H1 (cell line): ENCODE data around the gene BDKRB1. TPM values are rescaled to one million over a fixed set of nuclear protein-coding genes. Genes with fewer than 3 reads are reported as not detected.

Source experiments
- CTCF ChIA-PET: fragments of 300-600 bp; sonication (Branson Sonifier 250); formaldehyde crosslinking; loops from one replicate; lab custom pipeline; 2021; ENCODE audit not compliant: partially characterized antibody; lab: Charles Lee
- POLR2A ChIA-PET: fragments of 300-600 bp; sonication (Branson Sonifier 250); formaldehyde crosslinking; loops from one replicate; lab custom pipeline; 2021; ENCODE audit warnings: inconsistent platforms; ENCODE audit not compliant: partially characterized antibody; lab: Charles Lee
- DNase-seq, 2 experiments: peaks; one replicate each; pipeline versions ENCODE4 v3.0.0 to v3.0.0-alpha.2; 2010 to 2022; ENCODE audit warnings: low spot score in 2 of 2, low read depth in 1 of 2, mixed read lengths in 1 of 2
- FAIRE-seq: peaks from 2 replicates; lab custom pipeline; 2011; peaks lifted over from hg19 to GRCh38; lab: Jason Lieb, UNC
- H2AFZ ChIP-seq: 2 replicates; pipeline ENCODE4 v1.8.1; 2012; ENCODE audit warnings: low read length, inconsistent platforms
- H2AK5ac ChIP-seq: 2 replicates; pipeline ENCODE4 v1.6.1; 2013; ENCODE audit warnings: low read depth, low read length
- H2BK120ac ChIP-seq: replicated peaks from 2 replicates; pipeline ENCODE3; 2013; ENCODE audit warnings: low read depth, low read length, inconsistent platforms
- H2BK12ac ChIP-seq: 2 replicates; pipeline ENCODE4 v1.6.1; 2013; ENCODE audit warnings: low read depth, low read length
- H2BK15ac ChIP-seq: 2 replicates; pipeline ENCODE4 v1.6.1; 2013; ENCODE audit warnings: low read length
- H2BK20ac ChIP-seq: 2 replicates; pipeline ENCODE4 v1.6.1; 2013; ENCODE audit warnings: low read length
- H2BK5ac ChIP-seq: 2 replicates; pipeline ENCODE4 v1.6.1; 2013; ENCODE audit warnings: low read depth, low read length
- H3K14ac ChIP-seq: 2 replicates; pipeline ENCODE4 v1.6.1; 2013; ENCODE audit warnings: inconsistent platforms; ENCODE audit not compliant: insufficient read length
- H3K18ac ChIP-seq: 2 replicates; pipeline ENCODE4 v1.6.1; 2013; ENCODE audit warnings: low read length; ENCODE audit errors: extremely low read depth
- H3K23ac ChIP-seq: 2 replicates; pipeline ENCODE4 v1.6.1; 2013; ENCODE audit warnings: inconsistent platforms; ENCODE audit not compliant: insufficient read length
- H3K23me2 ChIP-seq: 2 replicates; pipeline ENCODE4 v1.6.1; 2013; ENCODE audit warnings: low read depth, low read length
- H3K27ac ChIP-seq: 2 replicates; pipeline ENCODE4 v1.6.1; 2011; ENCODE audit warnings: low read depth, low read length, inconsistent platforms
- H3K27me3 ChIP-seq, 4 experiments: replicated peaks in 1 of 4; 1 replicate in 1 of 4; 2 replicates in 3 of 4; pipeline versions ENCODE4 v1.6.1 to v1.8.1; 2011 to 2013; ENCODE audit warnings: low read length in 3 of 4, mild to moderate bottlenecking in 3 of 4, inconsistent platforms in 2 of 4, mixed read lengths in 2 of 4, moderate library complexity in 1 of 4; ENCODE audit not compliant: control insufficient read depth in 3 of 4, insufficient read depth in 3 of 4; ENCODE audit errors: extremely low read depth in 1 of 4
- H3K36me3 ChIP-seq, 4 experiments: 2 replicates each; pipeline versions ENCODE4 v1.6.1 to v1.8.1; 2011 to 2013; ENCODE audit warnings: mild to moderate bottlenecking in 4 of 4, low read length in 3 of 4, moderate library complexity in 2 of 4, control low read depth in 1 of 4, inconsistent platforms in 1 of 4; ENCODE audit not compliant: insufficient read depth in 4 of 4, control insufficient read depth in 2 of 4
- H3K4ac ChIP-seq: replicated peaks from 2 replicates; pipeline ENCODE3; 2013; ENCODE audit warnings: low read length, low read depth, mixed read lengths, inconsistent platforms; ENCODE audit not compliant: insufficient read length
- H3K4me1 ChIP-seq, 4 experiments: replicated peaks in 1 of 4; 1 replicate in 1 of 4; 2 replicates in 3 of 4; pipeline versions ENCODE4 v1.6.1 to v1.8.1; 2011 to 2013; ENCODE audit warnings: low read length in 3 of 4, inconsistent platforms in 2 of 4, mixed read lengths in 1 of 4; ENCODE audit not compliant: insufficient read depth in 4 of 4, control insufficient read depth in 3 of 4
- H3K4me2 ChIP-seq, 2 experiments: 2 replicates each; pipeline versions ENCODE4 v1.6.1 to v1.8.1; 2011 to 2013; ENCODE audit warnings: low read depth in 2 of 2, low read length in 2 of 2, control low read depth in 1 of 2, inconsistent platforms in 1 of 2, mild to moderate bottlenecking in 1 of 2; ENCODE audit not compliant: insufficient read depth in 1 of 2
- H3K4me3 ChIP-seq, 4 experiments: fragments of 200-600, 300-600 bp in 1 of 4; sonication (generic), shearing (Covaris generic), sonication (Bioruptor Twin) in 1 of 4; 2 replicates each; pipeline versions ENCODE4 v1.5.1 to v1.8.1; 2011 to 2016; ENCODE audit warnings: low read length in 4 of 4, low read depth in 3 of 4, control low read depth in 2 of 4, inconsistent platforms in 2 of 4, mild to moderate bottlenecking in 2 of 4, mixed read lengths in 1 of 4, moderate library complexity in 1 of 4; ENCODE audit not compliant: insufficient read depth in 2 of 4; ENCODE audit errors: extremely low read depth in 1 of 4
- H3K56ac ChIP-seq: replicated peaks from 2 replicates; pipeline ENCODE3; 2013; ENCODE audit warnings: low read depth, mild to moderate bottlenecking, mixed read lengths, low read length, inconsistent platforms; ENCODE audit not compliant: insufficient read length
- H3K79me1 ChIP-seq: 2 replicates; pipeline ENCODE4 v1.6.1; 2013; ENCODE audit warnings: low read depth, low read length, control low read depth
- H3K79me2 ChIP-seq, 2 experiments: 2 replicates each; pipeline versions ENCODE4 v1.6.1 to v1.8.1; 2012 to 2013; ENCODE audit warnings: low read length in 2 of 2, mild to moderate bottlenecking in 2 of 2, inconsistent platforms in 1 of 2; ENCODE audit not compliant: insufficient read depth in 2 of 2, control insufficient read depth in 1 of 2
- H3K9ac ChIP-seq, 4 experiments: replicated peaks in 1 of 4; 1 replicate in 1 of 4; 2 replicates in 3 of 4; pipeline versions ENCODE4 v1.6.1 to v1.8.1; 2011 to 2013; ENCODE audit warnings: low read depth in 3 of 4, low read length in 3 of 4, control low read depth in 2 of 4, mild to moderate bottlenecking in 2 of 4, moderate library complexity in 2 of 4, inconsistent platforms in 1 of 4; ENCODE audit errors: extremely low read depth in 1 of 4
- H3K9me3 ChIP-seq, 2 experiments: 2 replicates each; pipeline versions ENCODE4 v1.6.1 to v1.8.1; 2012 to 2013; ENCODE audit warnings: mild to moderate bottlenecking in 2 of 2, moderate library complexity in 2 of 2, control low read depth in 1 of 2, inconsistent platforms in 1 of 2, low read depth in 1 of 2, low read length in 1 of 2, mixed read lengths in 1 of 2; ENCODE audit not compliant: insufficient read depth in 2 of 2
- H4K20me1 ChIP-seq, 2 experiments: replicated peaks in 1 of 2; 2 replicates each; pipeline versions ENCODE3 to v1.8.1; 2011 to 2013; ENCODE audit warnings: inconsistent platforms in 2 of 2, low read length in 2 of 2, mild to moderate bottlenecking in 1 of 2; ENCODE audit not compliant: insufficient read depth in 2 of 2, control insufficient read depth in 1 of 2
- H4K5ac ChIP-seq: 2 replicates; pipeline ENCODE4 v1.6.1; 2013; ENCODE audit warnings: low read length, low read depth, mixed read lengths, inconsistent platforms; ENCODE audit not compliant: insufficient read length
- H4K8ac ChIP-seq: 2 replicates; pipeline ENCODE4 v1.8.0; 2013; ENCODE audit warnings: mild to moderate bottlenecking, moderate library complexity, low read length, inconsistent platforms; ENCODE audit not compliant: insufficient read depth; ENCODE audit errors: extremely low read depth
- H4K91ac ChIP-seq: replicated peaks from 2 replicates; pipeline ENCODE3; 2013; ENCODE audit warnings: low read length, mixed read lengths, inconsistent platforms; ENCODE audit not compliant: insufficient read length
- ATF3 ChIP-seq: IDR thresholded peaks from 2 replicates; pipeline ENCODE4 v1.6.1; 2011; ENCODE audit warnings: low read depth, mild to moderate bottlenecking, low read length; ENCODE audit not compliant: insufficient read depth
- CEBPB ChIP-seq: IDR thresholded peaks from 2 replicates; pipeline ENCODE4 v1.6.1; 2012; ENCODE audit warnings: low read depth, low read length
- CTCF ChIP-seq, 3 experiments: IDR thresholded peaks; 1 replicate in 2 of 3; 2 replicates in 1 of 3; pipeline versions ENCODE4 v1.5.1 to v1.6.1; 2011; ENCODE audit warnings: low read length in 3 of 3, mild to moderate bottlenecking in 3 of 3, inconsistent platforms in 2 of 3, low read depth in 1 of 3, moderate library complexity in 1 of 3; ENCODE audit not compliant: insufficient read depth in 1 of 3; ENCODE audit errors: control extremely low read depth in 1 of 3
- GTF2F1 ChIP-seq: IDR thresholded peaks from 2 replicates; pipeline ENCODE4 v1.6.1; 2012; ENCODE audit warnings: low read depth, low read length, improper control_type of control experiment, borderline replicate concordance
- KDM1A ChIP-seq: fragments of 200-600, 300-600 bp; sonication (generic); IDR thresholded peaks from 2 replicates; pipeline ENCODE4 v1.7.1; 2016; ENCODE audit warnings: mild to moderate bottlenecking, low read length, borderline replicate concordance
- NANOG ChIP-seq: IDR thresholded peaks from 2 replicates; pipeline ENCODE4 v1.6.1; 2011; ENCODE audit warnings: low read length, low read depth, mild to moderate bottlenecking, inconsistent platforms; ENCODE audit not compliant: insufficient read depth, poor library complexity, severe bottlenecking
- POLR2A ChIP-seq, 2 experiments: IDR thresholded peaks; 1 replicate in 1 of 2; 2 replicates in 1 of 2; pipeline ENCODE4 v1.6.1; 2011; ENCODE audit warnings: low read depth in 2 of 2, low read length in 2 of 2, mild to moderate bottlenecking in 2 of 2; ENCODE audit errors: control extremely low read depth in 1 of 2
- SAP30 ChIP-seq: fragments of 300-600 bp; sonication (generic); IDR thresholded peaks from 2 replicates; pipeline ENCODE4 v1.7.1; 2012; ENCODE audit warnings: low read length, moderate library complexity, mild to moderate bottlenecking, inconsistent platforms; ENCODE audit not compliant: insufficient read depth, insufficient replicate concordance
- SP2 ChIP-seq: IDR thresholded peaks from 2 replicates; pipeline ENCODE4 v1.6.1; 2012; ENCODE audit warnings: mild to moderate bottlenecking, low read length, inconsistent platforms
- WGBS, 2 experiments: shearing (Covaris generic) in 1 of 2; methylation state at CpG; one replicate each; pipeline versions ENCODE4 v1.1.6 to v1.1.7; 2013 to 2015; ENCODE audit warnings: low lambda C conversion rate in 2 of 2, mixed read lengths in 2 of 2, inconsistent platforms in 1 of 2, low coverage in 1 of 2, missing lambda C conversion rate in 1 of 2; ENCODE audit not compliant: insufficient replicate concordance in 2 of 2, insufficient coverage in 1 of 2, insufficient read length in 1 of 2; ENCODE audit errors: extremely low coverage in 1 of 2, missing lambda C conversion rate in 1 of 2; 5-methylcytosine and 5-hydroxymethylcytosine counted together
- polyA plus RNA-seq, 7 experiments: library from polyadenylated mRNA; depleted of rRNA in 3 of 7; stranded (reverse) in 5 of 7; unstranded in 2 of 7; fragments of >200 nt in 5 of 7; fragments of 200-250 nt in 2 of 7; gene quantifications; 1 replicate in 5 of 7; 2 replicates in 1 of 7; 4 replicates in 1 of 7; pipeline versions ENCODE4 v1.2.1 to v1.2.3, GENCODE V29; 2011 to 2013; ENCODE audit warnings: missing spikeins in 2 of 7, mixed read lengths in 2 of 7
- total RNA-seq: library from RNA; stranded (reverse); fragmentation: NEBNext Ultra II Directional; extraction: Animal tissue kit (Norgen Biotek cat#: 25700); gene quantifications from 2 replicates; pipeline ENCODE4 v1.2.1, GENCODE V29; 2021

Gene BDKRB1
- total and polyA plus RNA-seq, 2 of the 8 experiments (the other 6 are each of a cell fraction or from before 2014, with no cell fraction given), result 0.27 TPM; not detected in 1

GRCh38 chr14:96272777-96273473, 16.9 kb downstream of the BDKRB1 start:
- no peak overlapping the region for H4K91ac ChIP-seq
- H3K27ac ChIP-seq, result no peak overlapping the region
- no peak overlapping the region for H3K9ac ChIP-seq
- no peak overlapping the region for H2BK15ac ChIP-seq
- H3K4me3 ChIP-seq, result no peak overlapping the region
- no peak overlapping the region for H2BK120ac ChIP-seq
- H3K23ac ChIP-seq, result no peak overlapping the region
- H3K79me2 ChIP-seq, result no peaks in the 10 kb centered on the region
- H3K4me1 ChIP-seq, result peaks cover 0 to 6% (median 2%) of the 10 kb centered on the region in 4 experiments; a peak in 2 of 7 replicates
- peaks cover 4 to 7% of the 10 kb centered on the region in 2 experiments; a peak in 3 of 4 replicates for H3K9me3 ChIP-seq
- no peak overlapping the region for H3K56ac ChIP-seq
- H2AK5ac ChIP-seq, result no peak overlapping the region
- no peak for FAIRE-seq
- no peak overlapping the region for H3K18ac ChIP-seq
- H3K23me2 ChIP-seq, result no peaks in the 10 kb centered on the region
- H3K79me1 ChIP-seq, result no peaks in the 10 kb centered on the region
- no peaks in the 10 kb centered on the region; a peak in 1 of 8 replicates for H3K36me3 ChIP-seq
- POLR2A ChIA-PET, result no interaction called here
- H3K4me2 ChIP-seq, result no peak overlapping the region
- H2BK5ac ChIP-seq, result no peak overlapping the region
- H4K5ac ChIP-seq, result no peak overlapping the region
- no peaks in the 10 kb centered on the region for H3K27me3 ChIP-seq
- no peaks in the 10 kb centered on the region for H4K20me1 ChIP-seq
- H2AFZ ChIP-seq, result no peak overlapping the region
- 58% methylated on average over 3 of the region's 3 CpGs; no CpG with 5 or more reads in 1 of the 2 experiments for WGBS, 2 experiments
- no peak overlapping the region for H4K8ac ChIP-seq
- no peak overlapping the region for H2BK12ac ChIP-seq
- peak in 1 of 2 experiments; percentile 16 for DNase-seq
- no peak overlapping the region for H3K4ac ChIP-seq
- no peak overlapping the region for H3K14ac ChIP-seq
- H2BK20ac ChIP-seq, result no peak overlapping the region
- CTCF ChIA-PET, result interaction anchor here (0.6 to 12.6 kb wide), 10 partner anchors 8 to 713 kb away, joined by 3 to 268 read pairs (median 8); no protein-coding TSS in a partner anchor
- TF ChIP-seq SAP30 (no peak), GTF2F1 (no peak), NANOG (no peak), POLR2A (IDR thresholded peaks at IDR 0.05; ENCODE audit: control extremely low read depth in 1 of 2, low read depth in 2 of 2, low read length in 2 of 2) (no peak), CEBPB (no peak), KDM1A (no peak), ATF3 (no peak), SP2 (no peak), CTCF (IDR thresholded peaks at IDR 0.05; ENCODE audit: control extremely low read depth in 1 of 3, insufficient read depth in 1 of 3, low read depth in 1 of 3, low read length in 3 of 3) (no peak)
